Measurements from ENCODE around the gene TRIM24.

TRIM24 gene

DNA sequence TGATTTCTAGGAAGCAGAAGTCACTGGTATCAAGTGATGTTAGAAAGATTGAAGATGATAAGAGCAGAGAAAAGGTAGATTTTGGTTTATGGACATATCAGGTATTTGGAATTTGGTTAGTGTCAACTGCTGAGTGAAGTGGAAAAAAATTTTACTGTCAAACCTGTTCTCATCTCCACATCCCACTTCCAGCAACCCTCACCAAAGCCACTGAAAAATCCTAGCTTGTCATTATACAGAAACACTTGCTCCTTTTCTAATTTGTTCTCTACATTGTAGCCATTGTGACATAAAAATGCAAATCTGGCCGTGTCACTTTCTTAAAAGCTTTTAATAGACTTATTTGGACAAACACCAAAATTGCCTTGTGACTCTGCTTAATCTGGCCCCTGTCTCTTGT, 54.0 kb downstream of the TRIM24 start:
- TF ChIP-seq CTCF (IDR thresholded peaks at IDR 0.05): no peak

DNA sequence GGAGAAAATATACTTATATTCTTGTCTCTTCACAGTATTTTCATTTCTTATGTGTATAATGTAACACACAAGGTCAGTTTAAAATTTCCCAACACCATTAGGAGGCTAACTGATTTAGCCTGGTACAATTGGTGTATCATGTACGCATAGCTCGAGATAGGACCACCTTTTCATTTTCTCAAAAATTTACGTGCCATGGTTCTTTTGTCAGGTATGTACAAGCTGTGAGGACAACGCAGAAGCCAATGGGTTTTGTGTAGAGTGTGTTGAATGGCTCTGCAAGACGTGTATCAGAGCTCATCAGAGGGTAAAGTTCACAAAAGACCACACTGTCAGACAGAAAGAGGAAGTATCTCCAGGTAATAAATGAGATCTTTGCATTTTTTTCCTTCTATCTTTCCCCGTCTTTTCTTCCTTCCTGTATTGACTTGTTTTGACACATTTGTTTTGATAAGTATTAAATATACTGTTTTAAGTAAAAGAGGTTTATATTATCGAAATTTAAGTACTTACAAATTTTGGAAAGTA, 55.0 kb downstream of the TRIM24 start:
- TF ChIP-seq CTCF (IDR thresholded peaks at IDR 0.05): no peak

DNA sequence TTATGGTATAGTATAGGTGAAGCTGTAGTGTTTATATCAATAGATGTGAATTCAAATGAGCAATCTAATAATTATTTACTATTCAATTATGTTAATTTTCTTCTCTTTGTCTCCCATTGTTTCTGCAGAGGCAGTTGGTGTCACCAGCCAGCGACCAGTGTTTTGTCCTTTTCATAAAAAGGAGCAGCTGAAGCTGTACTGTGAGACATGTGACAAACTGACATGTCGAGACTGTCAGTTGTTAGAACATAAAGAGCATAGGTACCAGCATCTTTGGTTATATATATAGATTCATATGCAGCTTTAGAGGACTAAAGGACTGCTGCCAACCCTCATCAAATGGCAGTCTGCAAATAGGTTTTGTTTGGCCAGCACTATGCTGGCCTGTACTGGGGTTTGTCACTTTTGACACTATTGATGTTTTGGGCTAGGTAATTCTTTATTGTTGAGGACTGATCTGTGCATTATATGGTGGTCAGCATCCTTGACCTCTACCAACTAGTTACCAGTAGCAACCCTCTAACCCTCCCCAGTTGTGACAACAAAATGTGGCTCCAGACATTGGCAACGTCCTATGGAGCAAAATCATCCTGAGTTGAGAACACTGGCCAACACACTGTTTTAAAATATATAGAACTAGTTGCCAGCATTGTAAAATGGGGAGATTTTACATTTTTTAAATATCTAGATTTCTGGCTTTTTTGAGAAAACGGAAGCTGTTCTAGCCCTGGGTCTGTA, 59.2 kb downstream of the TRIM24 start:
- TF ChIP-seq CTCF (IDR thresholded peaks at IDR 0.05): no peak

DNA sequence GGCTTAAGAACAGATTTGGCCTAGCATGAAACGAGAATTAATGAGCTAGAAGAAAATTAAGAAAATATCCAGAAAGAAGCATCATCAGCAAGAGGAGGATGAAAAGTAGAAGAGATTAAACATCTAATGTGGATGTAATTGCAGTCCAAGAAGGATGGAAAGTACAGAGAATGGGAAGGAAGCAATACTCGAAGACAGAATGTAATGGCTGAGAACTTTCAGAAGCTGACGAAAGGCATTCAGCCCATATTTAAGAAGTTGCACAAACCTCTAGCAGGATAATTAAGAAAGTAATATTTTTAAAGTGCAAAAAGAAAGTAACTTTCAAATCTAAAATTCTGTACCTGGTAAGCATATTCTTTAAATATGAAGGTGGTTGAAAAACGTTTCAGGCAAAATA, 60.7 kb downstream of the TRIM24 start:
- no peak for TF ChIP-seq CTCF (IDR thresholded peaks at IDR 0.05)

GRCh38 chr7:138521837-138522461, 61.9 kb downstream of the TRIM24 start:
- no peak for TF ChIP-seq CTCF (IDR thresholded peaks at IDR 0.05)

DNA sequence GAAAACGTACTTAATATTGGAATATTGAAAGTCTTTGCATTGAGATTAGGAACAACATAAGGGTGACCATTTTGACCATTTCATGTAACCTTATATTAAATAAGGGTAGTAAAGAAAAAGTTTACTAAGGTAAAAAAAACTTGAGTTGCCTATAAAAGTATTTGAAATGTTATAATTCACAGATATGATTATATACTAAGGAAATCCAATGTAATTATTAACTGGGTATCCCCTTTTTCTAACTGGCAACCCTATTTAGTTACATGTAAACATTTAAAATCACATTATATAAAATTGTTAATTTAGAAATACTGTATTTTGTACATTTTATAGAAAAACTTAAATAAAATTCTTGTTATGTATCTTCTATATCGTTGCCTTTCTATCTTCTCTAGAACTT, 64.2 kb downstream of the TRIM24 start:
- TF ChIP-seq CTCF (IDR thresholded peaks at IDR 0.05): no peak

DNA sequence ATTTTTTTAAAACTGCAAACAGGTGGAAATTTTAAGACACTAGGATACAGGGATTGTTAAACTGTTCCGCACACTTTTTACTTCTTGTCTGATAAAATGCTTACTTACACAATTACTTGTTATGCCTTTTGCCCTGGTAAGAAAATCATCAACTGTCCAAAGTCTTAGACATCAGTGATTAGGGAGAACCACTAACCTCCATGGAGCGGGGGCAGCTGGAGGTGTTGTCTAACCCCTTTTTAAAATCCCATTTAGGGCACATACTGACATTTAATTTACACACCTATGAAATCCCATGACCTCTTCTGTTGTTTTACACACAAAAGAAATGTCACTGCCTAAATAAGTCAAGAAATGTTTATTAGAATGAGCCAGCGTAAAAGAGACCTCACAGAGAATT, 65.7 kb downstream of the TRIM24 start:
- no peak for TF ChIP-seq CTCF (IDR thresholded peaks at IDR 0.05)
